Measurements from ENCODE around the gene NPEPL1. TPM values are rescaled to one million over a fixed set of nuclear protein-coding genes. Genes with fewer than 3 reads are reported as not detected.
"Not testable (repeated sequence)": the region's sequence is repeated elsewhere in the genome, so short reads cannot be mapped to it uniquely, and the experiment has no call there.

The NPEPL1 gene
- total RNA-seq, 1 donor from 2014 or later, result 22.3 TPM

GRCh38 chr20:58722877-58723627 lies 30.5 kb downstream of the NPEPL1 start:
- H3K4me1 Mint-ChIP-seq, result no peaks in the 10 kb centered on the region
- H3K27me3 Mint-ChIP-seq, result peaks cover 48% of the 10 kb centered on the region

DNA sequence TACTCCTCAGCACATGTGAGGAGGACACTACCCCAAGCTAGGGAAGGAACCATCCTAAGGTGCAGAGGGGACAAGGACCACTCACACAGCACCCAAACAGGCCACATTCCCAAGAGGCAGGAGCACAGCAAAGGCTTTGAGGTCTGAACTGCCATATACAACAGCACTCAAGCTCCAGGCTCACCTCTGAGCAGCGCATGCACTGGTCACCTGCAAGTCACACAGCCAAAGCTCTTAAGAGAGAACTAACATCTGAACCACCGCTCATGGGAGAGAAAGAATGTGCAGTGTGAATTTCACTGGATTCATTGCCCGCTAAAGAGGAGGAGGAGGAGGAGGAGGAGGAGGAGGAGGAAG lies 31.0 kb downstream of the NPEPL1 start:
- H3K9me3 Mint-ChIP-seq, result peaks cover 8% of the 10 kb centered on the region
- peaks cover 49% of the 10 kb centered on the region for H3K27me3 Mint-ChIP-seq
- H3K36me3 Mint-ChIP-seq (ENCODE audit: low read depth), result no peaks in the 10 kb centered on the region
- no peak overlapping the region for H3K27ac Mint-ChIP-seq
- intact Hi-C loops (cut with micrococcal nuclease), result no loop called here
- no peak overlapping the region for H3K4me3 Mint-ChIP-seq
- H3K4me1 Mint-ChIP-seq, result no peaks in the 10 kb centered on the region
- DNase-seq, result no peak

More at GRCh38 chr20:58722877-58723627, 30.5 kb downstream of the NPEPL1 start:
- Mint-ChIP-seq H3K36me3 (ENCODE audit: low read depth) (no peaks in the 10 kb centered on the region), H3K27ac (no peak overlapping the region), H3K4me3 (no peak overlapping the region), H3K9me3 (peaks cover 8% of the 10 kb centered on the region)
- DNase-seq, result no peak
- intact Hi-C loops (cut with micrococcal nuclease), result no loop called here

DNA sequence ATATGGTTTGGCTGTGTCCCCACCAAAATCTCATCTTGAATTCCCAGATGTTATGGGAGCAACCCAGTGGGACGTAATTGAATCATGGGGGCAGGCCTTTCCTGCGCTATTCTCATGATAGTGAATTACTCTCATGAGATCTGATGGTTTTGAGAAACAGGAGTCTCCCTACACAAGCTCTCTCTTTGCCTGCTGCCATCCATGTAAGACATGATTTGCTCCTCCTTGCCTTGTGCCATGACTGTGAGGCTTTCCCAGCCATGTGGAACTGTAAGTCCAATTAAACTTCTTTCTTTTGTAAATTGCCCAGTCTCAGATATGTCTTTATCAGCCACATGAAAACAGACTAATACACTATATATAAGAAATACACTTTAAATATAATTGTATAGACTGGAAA lies 33.6 kb downstream of the NPEPL1 start:
- H3K4me1 Mint-ChIP-seq; DNase-seq; H3K4me3 Mint-ChIP-seq; H3K27ac Mint-ChIP-seq; H3K36me3 Mint-ChIP-seq (ENCODE audit: low read depth); intact Hi-C loops (cut with micrococcal nuclease); H3K9me3 Mint-ChIP-seq: not testable (repeated sequence)
- peaks cover 53% of the 10 kb centered on the region for H3K27me3 Mint-ChIP-seq

DNA sequence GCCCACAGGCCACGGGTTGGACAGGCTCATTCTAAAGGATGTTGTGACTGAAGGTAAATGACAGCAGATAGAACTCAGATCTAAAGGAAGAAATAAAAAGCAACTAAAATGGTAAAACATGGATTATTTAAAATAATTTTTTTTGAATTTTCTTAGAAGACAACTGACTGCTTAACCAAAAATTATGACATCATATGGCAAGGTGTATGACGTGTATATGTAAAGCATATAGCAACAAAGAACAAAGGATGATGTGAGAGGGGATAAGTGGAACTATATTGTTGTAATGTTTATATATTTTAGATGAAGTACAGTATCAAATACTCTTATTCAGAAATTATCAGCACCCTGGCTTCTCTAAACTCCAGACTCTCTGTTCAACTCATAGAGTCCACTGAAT lies 38.6 kb downstream of the NPEPL1 start:
- no peak for DNase-seq
- H3K27me3 Mint-ChIP-seq, result peaks cover 39% of the 10 kb centered on the region
- no peak overlapping the region for H3K27ac Mint-ChIP-seq
- H3K4me3 Mint-ChIP-seq, result no peak overlapping the region
- intact Hi-C loops (cut with micrococcal nuclease), result no loop called here
- no peaks in the 10 kb centered on the region for H3K4me1 Mint-ChIP-seq
- no peaks in the 10 kb centered on the region for H3K36me3 Mint-ChIP-seq (ENCODE audit: low read depth)
- no peaks in the 10 kb centered on the region for H3K9me3 Mint-ChIP-seq

GRCh38 chr20:58737198-58737597 lies 44.6 kb downstream of the NPEPL1 start:
- Mint-ChIP-seq H3K36me3 (ENCODE audit: low read depth) (no peaks in the 10 kb centered on the region), H3K4me1 (no peaks in the 10 kb centered on the region), H3K9me3 (no peaks in the 10 kb centered on the region), H3K27ac (no peak overlapping the region), H3K27me3 (peaks cover 56% of the 10 kb centered on the region), H3K4me3 (no peak overlapping the region)
- intact Hi-C loops (cut with micrococcal nuclease), result no loop called here
- no peak for DNase-seq

DNA sequence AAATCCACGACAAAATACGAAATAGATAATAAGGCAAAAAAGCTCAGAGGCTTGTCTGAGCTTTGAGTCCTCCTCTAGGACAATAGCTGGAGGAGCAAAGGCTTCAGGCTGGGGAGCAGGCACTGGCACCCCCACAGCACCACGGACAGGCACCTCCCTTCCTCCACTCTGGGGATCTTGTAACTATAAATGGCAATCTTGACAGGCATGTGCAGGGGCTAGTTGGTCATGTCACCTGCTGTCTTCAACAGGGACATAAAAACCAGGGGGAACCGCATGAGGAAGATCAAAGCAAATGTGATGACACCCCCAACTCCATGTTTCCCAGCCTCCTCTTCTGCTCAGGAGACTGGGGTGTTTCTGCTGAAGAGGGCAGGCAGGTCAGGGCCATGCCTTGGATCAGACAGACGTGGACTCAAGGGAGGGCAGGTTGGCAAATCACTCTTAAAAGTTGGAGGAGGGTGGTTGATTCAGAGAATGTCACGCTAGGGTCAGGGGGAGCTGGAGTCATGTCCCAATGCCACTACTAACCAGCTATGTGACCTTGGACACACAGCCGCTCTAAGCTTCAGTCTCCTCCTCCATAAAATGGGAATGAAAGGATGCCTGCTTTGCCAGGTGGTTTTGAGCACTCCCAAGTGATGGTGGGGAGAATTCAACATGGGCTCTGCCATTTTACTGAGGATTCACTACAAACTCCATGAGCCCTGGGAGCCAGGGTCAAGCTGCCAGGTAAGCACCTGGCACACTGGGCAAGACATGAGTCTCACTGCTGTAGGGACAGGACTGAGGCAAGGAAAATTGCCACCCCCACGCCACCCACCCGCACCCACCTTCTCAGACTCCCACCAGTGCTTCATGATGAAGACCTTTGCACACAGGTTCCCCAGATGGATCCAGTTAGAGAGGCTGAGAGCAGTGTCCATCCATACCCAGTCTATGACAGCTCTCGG lies 48.0 kb downstream of the NPEPL1 start:
- Mint-ChIP-seq H3K4me3 (no peak overlapping the region), H3K9me3 (no peaks in the 10 kb centered on the region), H3K27me3 (peaks cover 48% of the 10 kb centered on the region), H3K27ac (no peak overlapping the region), H3K36me3 (ENCODE audit: low read depth) (no peaks in the 10 kb centered on the region), H3K4me1 (no peaks in the 10 kb centered on the region)
- peak; percentile 45 for DNase-seq
- intact Hi-C loops (cut with micrococcal nuclease), result no loop called here

- intact Hi-C loops (cut with micrococcal nuclease), result no loop called here
- peak; percentile 43 for DNase-seq
- no peaks in the 10 kb centered on the region for H3K4me1 Mint-ChIP-seq
- peaks cover 48% of the 10 kb centered on the region for H3K27me3 Mint-ChIP-seq
- H3K36me3 Mint-ChIP-seq (ENCODE audit: low read depth), result no peaks in the 10 kb centered on the region
- no peak overlapping the region for H3K4me3 Mint-ChIP-seq
- no peaks in the 10 kb centered on the region for H3K9me3 Mint-ChIP-seq
- H3K27ac Mint-ChIP-seq, result no peak overlapping the region
Measured at GRCh38 chr20:58741384-58741783, 48.8 kb downstream of the NPEPL1 start.

DNA sequence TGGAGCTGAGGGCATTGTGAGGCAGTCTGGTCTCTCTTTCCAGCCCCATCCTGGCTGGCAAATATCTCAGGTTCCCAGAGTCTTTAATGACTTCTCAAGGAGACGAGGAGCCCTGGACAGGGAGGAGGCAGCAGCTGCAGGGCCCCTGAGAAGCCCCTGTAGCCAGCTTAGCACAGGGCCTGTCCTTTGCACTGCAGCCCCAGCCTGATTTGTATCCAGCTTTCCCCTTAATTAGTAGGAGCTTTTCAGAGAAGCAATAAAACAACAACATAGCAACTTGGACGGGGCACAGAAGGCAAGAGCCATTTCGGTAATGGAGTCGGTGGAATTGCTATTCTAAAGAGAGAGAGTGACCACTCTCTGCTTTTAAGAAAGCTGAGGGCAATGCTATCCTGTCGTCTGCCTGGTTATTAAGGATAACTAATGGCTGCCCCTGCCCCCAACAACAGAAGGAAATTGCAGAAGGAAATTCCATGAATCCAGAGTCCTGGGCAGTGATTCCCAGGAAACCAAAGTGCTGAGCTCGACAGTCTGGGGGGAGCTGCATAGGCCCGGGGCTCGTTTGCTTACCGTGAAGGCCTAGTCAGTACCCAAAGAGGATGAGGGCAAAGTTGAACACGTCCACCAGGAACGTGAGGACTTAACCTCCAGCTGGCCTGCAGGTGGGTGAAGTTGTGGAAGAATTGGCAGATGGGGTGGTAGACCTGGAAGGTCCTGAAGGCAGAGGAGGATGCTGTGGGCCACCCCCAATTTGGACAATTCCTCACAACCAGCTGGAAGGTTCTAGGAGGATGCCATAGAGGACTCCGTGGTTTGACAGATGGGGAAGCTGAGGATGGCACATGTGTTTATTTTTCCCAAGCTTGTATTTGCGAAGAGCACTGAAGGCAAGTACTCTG lies 50.3 kb downstream of the NPEPL1 start:
- intact Hi-C loops (cut with micrococcal nuclease), result no loop called here
- H3K27me3 Mint-ChIP-seq, result peaks cover 45% of the 10 kb centered on the region
- peak; percentile 34 for DNase-seq
- no peak overlapping the region for H3K4me3 Mint-ChIP-seq
- no peaks in the 10 kb centered on the region for H3K9me3 Mint-ChIP-seq
- H3K4me1 Mint-ChIP-seq, result no peaks in the 10 kb centered on the region
- no peak overlapping the region for H3K27ac Mint-ChIP-seq
- no peaks in the 10 kb centered on the region for H3K36me3 Mint-ChIP-seq (ENCODE audit: low read depth)

DNA sequence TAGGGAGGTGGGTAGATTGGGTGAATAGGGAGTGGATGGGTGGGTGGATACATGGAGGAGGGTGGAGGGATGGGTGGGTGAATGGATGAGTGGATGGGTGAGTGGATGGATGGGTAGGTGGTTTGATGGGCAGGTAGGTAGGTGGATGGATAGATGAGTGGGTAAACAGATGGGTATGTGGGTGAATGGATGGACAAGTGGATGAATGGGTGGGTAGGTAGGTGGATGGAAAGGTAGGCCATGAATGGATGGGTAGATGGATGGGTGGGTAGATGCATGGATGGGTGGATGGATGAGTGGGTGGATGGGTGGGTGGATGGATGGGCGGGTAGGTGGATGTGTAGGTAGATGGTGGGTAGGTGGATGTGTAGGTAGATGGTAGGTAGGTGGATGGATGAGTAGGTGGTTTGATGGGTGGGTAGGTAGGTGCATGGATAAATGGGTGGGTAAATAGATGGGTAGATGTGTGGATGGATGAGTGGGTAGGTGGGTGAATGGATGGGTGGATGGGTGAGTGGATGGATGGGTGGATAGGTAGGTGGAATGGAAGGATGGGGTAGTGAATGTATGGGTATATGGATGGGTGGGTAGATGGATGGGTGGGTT lies 51.4 kb downstream of the NPEPL1 start:
- no peak for DNase-seq
- Mint-ChIP-seq H3K4me3 (no peak overlapping the region), H3K9me3 (no peaks in the 10 kb centered on the region), H3K27me3 (peaks cover 43% of the 10 kb centered on the region), H3K4me1 (no peaks in the 10 kb centered on the region), H3K27ac (peak overlapping the region; percentile 38), H3K36me3 (ENCODE audit: low read depth) (no peaks in the 10 kb centered on the region)
- intact Hi-C loops (cut with micrococcal nuclease), result no loop called here

GRCh38 chr20:58744836-58745235 lies 52.2 kb downstream of the NPEPL1 start:
- Mint-ChIP-seq H3K9me3 (no peaks in the 10 kb centered on the region), H3K27ac (no peak overlapping the region), H3K4me1 (no peaks in the 10 kb centered on the region), H3K4me3 (no peak overlapping the region), H3K36me3 (ENCODE audit: low read depth) (no peaks in the 10 kb centered on the region), H3K27me3 (peaks cover 37% of the 10 kb centered on the region)
- DNase-seq, result peak; percentile 33
- intact Hi-C loops (cut with micrococcal nuclease), result no loop called here

DNA sequence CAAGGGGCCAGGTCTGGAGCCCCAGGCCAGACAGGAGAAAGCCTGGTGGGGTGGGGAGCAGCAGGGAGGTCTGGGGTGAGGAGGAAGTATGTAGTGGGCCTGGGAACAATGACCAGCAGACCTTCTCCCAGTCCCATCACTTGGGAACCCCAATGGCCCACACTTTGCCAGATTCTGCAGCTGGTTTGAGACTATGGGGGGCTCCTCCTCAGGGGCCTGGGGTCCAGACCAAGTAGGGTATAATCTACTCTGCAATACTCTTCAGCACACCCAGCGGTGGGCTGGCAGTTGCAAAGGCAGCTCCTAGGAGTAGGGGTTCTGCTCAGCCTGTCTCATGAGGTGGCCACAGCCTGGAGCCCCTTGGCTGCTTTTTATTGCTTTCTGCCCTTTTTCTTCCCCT lies 52.8 kb downstream of the NPEPL1 start:
- Mint-ChIP-seq H3K27me3 (peaks cover 32% of the 10 kb centered on the region), H3K36me3 (ENCODE audit: low read depth) (no peaks in the 10 kb centered on the region), H3K27ac (no peak overlapping the region), H3K4me1 (no peaks in the 10 kb centered on the region), H3K4me3 (no peak overlapping the region), H3K9me3 (no peaks in the 10 kb centered on the region)
- intact Hi-C loops (cut with micrococcal nuclease), result no loop called here
- DNase-seq, result peak; percentile 29

GRCh38 chr20:58746620-58747019 lies 54.0 kb downstream of the NPEPL1 start:
- no peak overlapping the region for H3K4me3 Mint-ChIP-seq

GRCh38 chr20:58747211-58747610 lies 54.6 kb downstream of the NPEPL1 start:
- H3K4me1 Mint-ChIP-seq, result no peaks in the 10 kb centered on the region
- no peak overlapping the region for H3K27ac Mint-ChIP-seq
- intact Hi-C loops (cut with micrococcal nuclease), result no loop called here
- peak; percentile 49 for DNase-seq
- peaks cover 28% of the 10 kb centered on the region for H3K27me3 Mint-ChIP-seq
- H3K36me3 Mint-ChIP-seq (ENCODE audit: low read depth), result no peaks in the 10 kb centered on the region
- no peak overlapping the region for H3K4me3 Mint-ChIP-seq
- no peaks in the 10 kb centered on the region for H3K9me3 Mint-ChIP-seq

More at GRCh38 chr20:58746620-58747019, 54.0 kb downstream of the NPEPL1 start:
- H3K9me3 Mint-ChIP-seq, result no peaks in the 10 kb centered on the region
- no peaks in the 10 kb centered on the region for H3K4me1 Mint-ChIP-seq
- no peak for DNase-seq
- intact Hi-C loops (cut with micrococcal nuclease), result no loop called here
- peaks cover 27% of the 10 kb centered on the region for H3K27me3 Mint-ChIP-seq
- no peaks in the 10 kb centered on the region for H3K36me3 Mint-ChIP-seq (ENCODE audit: low read depth)
- no peak overlapping the region for H3K27ac Mint-ChIP-seq
